ENCODE measurements around the gene CACNB2. TPM values are rescaled to one million over a fixed set of nuclear protein-coding genes. Genes with fewer than 3 reads are reported as not detected.

Gene CACNB2
- total RNA-seq, 1 donor = 2.1 TPM

DNA sequence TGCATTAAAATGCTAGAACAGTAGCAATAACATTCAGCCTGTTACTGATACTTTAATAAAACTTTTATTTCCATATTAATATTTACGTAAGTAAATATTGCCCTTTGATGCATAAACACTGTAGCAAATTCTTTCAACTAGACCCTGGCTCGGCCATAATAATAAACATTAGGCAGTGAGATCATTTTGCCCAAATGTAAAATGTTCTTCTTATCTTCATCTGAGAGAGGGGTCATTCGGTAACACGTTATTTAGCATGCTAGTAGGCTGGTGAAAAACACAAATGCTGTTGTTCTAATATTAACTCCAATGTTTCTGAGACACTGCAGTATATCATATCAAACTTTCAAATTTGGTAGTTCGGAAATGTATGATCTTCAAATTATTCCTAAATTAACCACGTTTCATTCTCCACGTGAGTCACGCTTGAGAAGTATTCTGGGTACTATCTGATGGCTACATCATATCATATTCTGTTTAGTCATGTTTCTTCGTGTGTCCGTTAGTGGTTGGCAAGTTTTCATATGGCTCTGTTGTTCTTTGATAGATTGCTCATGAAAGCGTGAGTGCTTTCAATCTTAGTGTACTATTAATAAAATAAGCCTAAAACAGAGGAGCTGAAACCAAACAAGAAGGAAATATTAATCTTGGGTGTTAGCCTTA lies 365.4 kb downstream of the CACNB2 start:
- TF ChIP-seq, protein P1, sequence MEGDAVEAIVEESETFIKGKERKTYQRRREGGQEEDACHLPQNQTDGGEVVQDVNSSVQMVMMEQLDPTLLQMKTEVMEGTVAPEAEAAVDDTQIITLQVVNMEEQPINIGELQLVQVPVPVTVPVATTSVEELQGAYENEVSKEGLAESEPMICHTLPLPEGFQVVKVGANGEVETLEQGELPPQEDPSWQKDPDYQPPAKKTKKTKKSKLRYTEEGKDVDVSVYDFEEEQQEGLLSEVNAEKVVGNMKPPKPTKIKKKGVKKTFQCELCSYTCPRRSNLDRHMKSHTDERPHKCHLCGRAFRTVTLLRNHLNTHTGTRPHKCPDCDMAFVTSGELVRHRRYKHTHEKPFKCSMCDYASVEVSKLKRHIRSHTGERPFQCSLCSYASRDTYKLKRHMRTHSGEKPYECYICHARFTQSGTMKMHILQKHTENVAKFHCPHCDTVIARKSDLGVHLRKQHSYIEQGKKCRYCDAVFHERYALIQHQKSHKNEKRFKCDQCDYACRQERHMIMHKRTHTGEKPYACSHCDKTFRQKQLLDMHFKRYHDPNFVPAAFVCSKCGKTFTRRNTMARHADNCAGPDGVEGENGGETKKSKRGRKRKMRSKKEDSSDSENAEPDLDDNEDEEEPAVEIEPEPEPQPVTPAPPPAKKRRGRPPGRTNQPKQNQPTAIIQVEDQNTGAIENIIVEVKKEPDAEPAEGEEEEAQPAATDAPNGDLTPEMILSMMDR (IDR thresholded peaks at IDR 0.05; ENCODE audit: insufficient read depth, low read length) = no peak
- no peak overlapping the region for H3K4me3 ChIP-seq (ENCODE audit: low read depth, low read length)
- DNase-seq (ENCODE audit: low read depth) = peak; percentile 62

DNA sequence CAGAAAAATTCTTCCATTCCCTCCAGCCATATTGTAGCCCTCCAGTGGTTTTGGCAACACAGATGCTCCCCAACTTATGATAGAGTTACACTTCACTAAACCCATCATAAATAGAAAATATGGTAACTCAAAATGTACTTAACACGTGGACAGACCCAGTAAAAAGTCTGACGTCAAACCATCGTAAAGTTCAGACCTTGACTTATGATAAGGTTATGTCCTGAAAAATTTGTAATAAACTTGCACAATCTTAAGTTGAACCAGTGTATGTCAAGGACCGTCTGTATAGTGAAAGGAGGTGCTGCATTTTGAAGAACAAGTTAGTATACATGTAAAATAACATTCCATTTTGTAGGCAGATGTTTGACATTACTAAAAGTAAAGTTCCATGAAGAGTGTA lies 368.4 kb downstream of the CACNB2 start:
- no peak overlapping the region for H3K4me3 ChIP-seq (ENCODE audit: low read depth, low read length)
- no peak for DNase-seq (ENCODE audit: low read depth)
- TF ChIP-seq, protein P1 (IDR thresholded peaks at IDR 0.05; ENCODE audit: insufficient read depth, low read length) = no peak

DNA sequence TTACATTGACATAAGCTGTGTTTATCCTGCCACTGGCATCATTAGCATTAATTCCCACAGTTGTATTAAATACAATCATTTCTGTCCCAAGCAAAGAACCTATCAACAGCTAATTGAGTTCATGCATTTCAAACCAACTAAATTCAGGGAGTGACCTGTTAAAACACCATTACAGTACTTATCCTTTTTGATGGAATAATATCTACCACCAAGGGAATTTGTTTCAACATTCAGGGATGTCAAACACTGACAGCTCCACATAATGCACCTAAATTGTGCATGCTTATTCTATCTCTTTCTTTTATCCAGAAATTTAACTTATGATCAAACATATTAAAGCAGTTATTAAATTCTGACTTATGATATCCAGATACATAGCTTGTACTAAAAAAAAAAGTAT lies 374.3 kb downstream of the CACNB2 start:
- TF ChIP-seq, protein P1 (IDR thresholded peaks at IDR 0.05; ENCODE audit: insufficient read depth, low read length) = no peak
- DNase-seq (ENCODE audit: low read depth) = no peak
- no peak overlapping the region for H3K4me3 ChIP-seq (ENCODE audit: low read depth, low read length)

DNA sequence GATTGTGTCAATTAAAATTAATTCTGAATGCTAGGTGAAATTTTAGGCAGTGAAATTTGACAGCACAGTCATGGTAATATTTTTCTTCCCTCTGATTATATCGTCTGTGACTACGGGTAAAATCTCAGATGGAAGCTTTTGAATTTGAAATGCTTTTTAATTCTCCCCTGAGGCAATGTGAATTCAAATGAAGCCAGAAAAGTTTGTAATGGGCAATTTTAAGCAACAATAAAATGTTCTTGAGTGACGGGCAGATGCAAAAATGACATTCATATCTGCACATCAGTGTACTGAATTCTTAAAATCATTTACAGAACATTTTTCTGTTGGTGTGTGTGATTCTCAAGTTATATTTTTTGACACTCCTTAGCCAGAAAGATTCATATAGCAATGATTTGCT lies 376.6 kb downstream of the CACNB2 start:
- TF ChIP-seq, protein P1 (IDR thresholded peaks at IDR 0.05; ENCODE audit: insufficient read depth, low read length) = no peak
- H3K4me3 ChIP-seq (ENCODE audit: low read depth, low read length) = no peak overlapping the region
- no peak for DNase-seq (ENCODE audit: low read depth)

DNA sequence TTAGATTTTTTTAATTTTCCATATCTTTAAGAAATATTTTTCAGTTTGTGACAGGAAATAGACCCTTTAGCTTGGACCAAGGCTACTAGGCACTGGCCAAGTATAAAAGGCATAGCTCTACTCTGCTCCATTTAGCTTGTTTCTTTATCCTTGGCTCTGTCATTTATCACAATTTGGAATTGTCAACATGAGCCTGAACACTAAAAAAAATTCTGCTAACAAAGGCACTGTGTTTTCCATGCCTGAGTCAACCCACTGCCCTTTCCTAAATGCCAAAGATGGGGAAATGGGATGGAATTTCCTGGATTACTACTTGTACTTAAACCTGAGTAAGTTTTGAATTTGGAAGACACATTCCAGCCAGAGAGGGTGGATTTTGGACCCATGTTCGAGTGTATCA lies 382.8 kb downstream of the CACNB2 start:
- TF ChIP-seq, protein P1 (IDR thresholded peaks at IDR 0.05; ENCODE audit: insufficient read depth, low read length) = no peak
- H3K4me3 ChIP-seq (ENCODE audit: low read depth, low read length) = no peak overlapping the region
- DNase-seq (ENCODE audit: low read depth) = peak; percentile 76

DNA sequence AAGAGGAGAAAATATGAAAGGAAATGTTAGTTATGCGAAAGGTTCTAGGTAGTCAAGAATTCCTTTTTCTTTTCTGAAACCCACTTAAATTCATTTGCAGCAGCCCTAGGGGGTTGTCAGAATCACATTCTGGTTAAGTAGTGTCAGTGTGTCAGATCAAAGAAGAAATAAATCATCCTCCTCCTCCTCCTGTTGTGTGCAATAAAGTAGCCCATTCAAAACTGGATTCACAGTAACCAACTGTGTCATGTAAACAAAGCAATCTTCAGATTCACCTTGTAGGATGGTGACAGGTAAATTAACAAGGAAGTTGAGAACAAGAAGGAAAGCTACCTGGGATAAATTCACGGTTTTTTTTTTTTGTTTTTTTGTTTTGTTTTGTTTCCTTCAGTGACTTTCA lies 383.6 kb downstream of the CACNB2 start:
- H3K4me3 ChIP-seq (ENCODE audit: low read depth, low read length) = no peak overlapping the region
- TF ChIP-seq, protein P1 (IDR thresholded peaks at IDR 0.05; ENCODE audit: insufficient read depth, low read length) = no peak
- no peak for DNase-seq (ENCODE audit: low read depth)

GRCh38 chr10:18527687-18528086 lies 387.5 kb downstream of the CACNB2 start:
- TF ChIP-seq, protein P1 (IDR thresholded peaks at IDR 0.05; ENCODE audit: insufficient read depth, low read length) = no peak
- DNase-seq (ENCODE audit: low read depth) = no peak
- no peak overlapping the region for H3K4me3 ChIP-seq (ENCODE audit: low read depth, low read length)

All from fibroblast of the aortic adventitia (primary cell).